Liver (tissue), 9 donors: Measurements from ENCODE around the gene TMUB1. TPM values are rescaled to one million over a fixed set of nuclear protein-coding genes. Genes with fewer than 3 reads are reported as not detected.

Experiments used
- DNase-seq: peaks from one replicate; pipeline ENCODE4 v3.0.0-alpha.2; 2017; ENCODE audit warnings: low spot score
- H3K27ac ChIP-seq, 2 donors: one replicate each; pipeline ENCODE4 v1.7.0; 2013; ENCODE audit warnings: inconsistent platforms in 2 of 2, low read length in 2 of 2, control low read depth in 1 of 2, low read depth in 1 of 2, mild to moderate bottlenecking in 1 of 2
- H3K27me3 ChIP-seq, 4 donors: one replicate each; pipeline versions ENCODE4 v1.6.1 to v1.7.0; 2013; ENCODE audit warnings: low read length in 3 of 4, inconsistent platforms in 1 of 4, mild to moderate bottlenecking in 1 of 4, moderate library complexity in 1 of 4; ENCODE audit not compliant: control insufficient read depth in 4 of 4, insufficient read depth in 4 of 4
- H3K36me3 ChIP-seq, 4 donors: one replicate each; pipeline versions ENCODE4 v1.6.1 to v1.7.0; 2013; ENCODE audit warnings: low read length in 3 of 4, mild to moderate bottlenecking in 3 of 4, low read depth in 1 of 4, moderate library complexity in 1 of 4; ENCODE audit not compliant: control insufficient read depth in 4 of 4, insufficient read depth in 3 of 4
- H3K4me1 ChIP-seq, 4 donors: one replicate each; pipeline versions ENCODE4 v1.6.1 to v1.7.0; 2013; ENCODE audit warnings: low read length in 3 of 4, mild to moderate bottlenecking in 3 of 4, moderate library complexity in 1 of 4; ENCODE audit not compliant: control insufficient read depth in 4 of 4, insufficient read depth in 4 of 4
- H3K4me3 ChIP-seq, 3 donors: one replicate each; pipeline versions ENCODE4 v1.6.1 to v1.7.0; 2013; ENCODE audit warnings: low read length in 3 of 3, control low read depth in 1 of 3, low read depth in 1 of 3, mild to moderate bottlenecking in 1 of 3
- H3K9ac ChIP-seq, 2 donors: one replicate each; pipeline ENCODE4 v1.7.0; 2013; ENCODE audit warnings: low read length in 2 of 2, mild to moderate bottlenecking in 2 of 2, moderate library complexity in 2 of 2, control low read depth in 1 of 2, low read depth in 1 of 2
- H3K9me3 ChIP-seq, 4 donors: one replicate each; pipeline versions ENCODE4 v1.6.1 to v1.7.0; 2013; ENCODE audit warnings: low read length in 3 of 4; ENCODE audit not compliant: control insufficient read depth in 4 of 4
- CTCF ChIP-seq: fragments of 150-350 bp; IDR thresholded peaks from 2 replicates; pipeline ENCODE4 v1.5.1; 2017; ENCODE audit warnings: improper control_type of control experiment, low read depth, low read length; ENCODE audit not compliant: missing input control
- FOXA1 ChIP-seq: IDR thresholded peaks from 2 replicates; pipeline ENCODE4 v1.6.1; 2016; ENCODE audit warnings: antibody characterized with exemption
- FOXA2 ChIP-seq: IDR thresholded peaks from 2 replicates; pipeline ENCODE4 v1.6.1; 2016; ENCODE audit warnings: antibody characterized with exemption
- GABPA ChIP-seq, 2 donors: IDR thresholded peaks in 1 of 2; conservative IDR thresholded peaks in 1 of 2; 2 replicates each; pipeline ENCODE4 v1.6.1; 2016; ENCODE audit warnings: antibody characterized with exemption in 2 of 2, mild to moderate bottlenecking in 1 of 2, moderate library complexity in 1 of 2
- HNF4G ChIP-seq: IDR thresholded peaks from 2 replicates; pipeline ENCODE4 v1.6.1; 2016; ENCODE audit warnings: antibody characterized with exemption
- JUND ChIP-seq, 2 donors: IDR thresholded peaks; 2 replicates each; pipeline ENCODE4 v1.6.1; 2016; ENCODE audit warnings: antibody characterized with exemption in 2 of 2
- NR2F2 ChIP-seq: IDR thresholded peaks from 2 replicates; pipeline ENCODE4 v1.6.1; 2016; ENCODE audit warnings: antibody characterized with exemption
- RAD21 ChIP-seq, 2 donors: IDR thresholded peaks; 2 replicates each; pipeline ENCODE4 v1.6.1; 2016; ENCODE audit warnings: antibody characterized with exemption in 2 of 2, mild to moderate bottlenecking in 2 of 2
- REST ChIP-seq: IDR thresholded peaks from 2 replicates; pipeline ENCODE4 v1.6.1; 2016; ENCODE audit warnings: antibody characterized with exemption, mild to moderate bottlenecking
- TAF1 ChIP-seq: conservative IDR thresholded peaks from 2 replicates; pipeline ENCODE4 v1.6.1; 2016; ENCODE audit warnings: antibody characterized with exemption, mild to moderate bottlenecking
- YY1 ChIP-seq: IDR thresholded peaks from 2 replicates; pipeline ENCODE4 v1.6.1; 2016; ENCODE audit warnings: antibody characterized with exemption, mild to moderate bottlenecking
- WGBS: extraction: QIAGEN DNeasy Blood & Tissue Kit; methylation state at CpG from one replicate; pipeline ENCODE4 v1.1.7; 2013; 5-methylcytosine and 5-hydroxymethylcytosine counted together
- polyA plus RNA-seq, 2 donors: library from polyadenylated mRNA; stranded (reverse) in 1 of 2; unstranded in 1 of 2; fragments of 200-250 nt in 1 of 2; fragments of >200 nt in 1 of 2; fragmentation: Nextera tagmentation in 1 of 2; extraction: Ambion mirVana in 1 of 2; gene quantifications; one replicate each; pipeline versions ENCODE4 v1.2.1 to v1.2.3, GENCODE V29; 2013 to 2015
- total RNA-seq, 2 donors: library from RNA; depleted of rRNA; stranded (reverse); fragments of >200 nt; gene quantifications; one replicate each; pipeline ENCODE4 v1.2.3, GENCODE V29; 2014
- donor health status: healthy.
- donor health status: healthy.
- donor health status: healthy.
- donor health status: healthy.
- donor health status: healthy.

TMUB1 gene
- total and polyA plus RNA-seq, 4 donors, result 15.1 to 51.7 (median 30.5) TPM

- no peaks in the 10 kb centered on the region for H3K9me3 ChIP-seq
- no peak for DNase-seq
- H3K36me3 ChIP-seq, result peaks cover 0 to 1% (median 0%) of the 10 kb centered on the region in 4 donors
- no peaks in the 10 kb centered on the region for H3K27me3 ChIP-seq
- H3K4me1 ChIP-seq, result peaks cover 24 to 66% (median 49%) of the 10 kb centered on the region in 4 donors
- TF ChIP-seq REST (no peak), HNF4G (no peak), FOXA2 (no peak), JUND (IDR thresholded peaks at IDR 0.05) (no peak), RAD21 (IDR thresholded peaks at IDR 0.05) (no peak), GABPA (IDR thresholded peaks at IDR 0.05 in 1 of 2, conservative IDR thresholded peaks at IDR 0.05 in 1 of 2) (no peak), NR2F2 (no peak), YY1 (no peak)
- H3K9ac ChIP-seq, result no peak overlapping the region
- H3K27ac ChIP-seq, result peak overlapping the region; percentile 85 to 94
- H3K4me3 ChIP-seq, result peak overlapping the region in 2 of 3 donors; percentile 76 to 98
- 31% methylated on average over 3 of the region's 3 CpGs for WGBS
These were observed 499 bp upstream of the TMUB1 start for GRCh38 chr7:151083824-151084160.

GRCh38 chr7:151082141-151083070 is 887 bp downstream of the TMUB1 start:
- no peaks in the 10 kb centered on the region for H3K27me3 ChIP-seq
- DNase-seq, result no peak
- peaks cover 17 to 57% (median 42%) of the 10 kb centered on the region in 4 donors for H3K4me1 ChIP-seq
- peak overlapping the region; percentile 85 to 94 for H3K27ac ChIP-seq
- peak overlapping the region; percentile 83 for H3K9ac ChIP-seq
- TF ChIP-seq FOXA1, result no peak
- no peak for TF ChIP-seq TAF1
- no peak for TF ChIP-seq CTCF
- TF ChIP-seq RAD21 (IDR thresholded peaks at IDR 0.05), result no peak
- no peaks in the 10 kb centered on the region for H3K9me3 ChIP-seq
- 42% methylated on average over 42 of the region's 42 CpGs for WGBS
- H3K36me3 ChIP-seq, result peaks cover 0 to 2% (median 0%) of the 10 kb centered on the region in 4 donors
- peak overlapping the region; percentile 36 to 98 (median 76) for H3K4me3 ChIP-seq
